GM18498 (cell line): Measurements from ENCODE around the gene RPAP2.
A peak's percentile ranks its signal among the peaks of the same experiment; 100 is the strongest.
"Not testable (repeated sequence)": the region's sequence is repeated elsewhere in the genome, so short reads cannot be mapped to it uniquely, and the experiment has no call there.

Experiments
- ATAC-seq: cut with Tn5 transposase; IDR thresholded peaks from one replicate; pipeline ENCODE4 v1.9.1; 2021; ENCODE audit warnings: mild to moderate bottlenecking, moderate library complexity; ENCODE audit not compliant: unreplicated experiment

The RPAP2 gene

GRCh38 chr1:92323473-92324453 lies 24.9 kb downstream of the RPAP2 start:
- ATAC-seq = no peak

GRCh38 chr1:92324784-92325183 lies 25.9 kb downstream of the RPAP2 start:
- ATAC-seq = no peak

- ATAC-seq = no peak
Measured at GRCh38 chr1:92326681-92327080, 27.8 kb downstream of the RPAP2 start.

GRCh38 chr1:92327794-92328193 lies 28.9 kb downstream of the RPAP2 start:
- ATAC-seq = no peak

GRCh38 chr1:92329347-92330129 lies 30.7 kb downstream of the RPAP2 start:
- ATAC-seq = no peak

GRCh38 chr1:92333668-92334067 lies 34.8 kb downstream of the RPAP2 start:
- no peak for ATAC-seq

GRCh38 chr1:92340154-92340553 lies 41.3 kb downstream of the RPAP2 start:
- no peak for ATAC-seq

GRCh38 chr1:92342401-92342800 lies 43.5 kb downstream of the RPAP2 start:
- no peak for ATAC-seq

GRCh38 chr1:92343061-92343460 lies 44.2 kb downstream of the RPAP2 start:
- ATAC-seq = no peak

GRCh38 chr1:92346866-92347640 lies 48.2 kb downstream of the RPAP2 start:
- ATAC-seq = no peak

GRCh38 chr1:92352856-92353255 lies 54.0 kb downstream of the RPAP2 start:
- ATAC-seq = no peak

GRCh38 chr1:92354259-92354658 lies 55.4 kb downstream of the RPAP2 start:
- no peak for ATAC-seq

GRCh38 chr1:92356956-92357355 lies 58.1 kb downstream of the RPAP2 start:
- ATAC-seq = no peak

- ATAC-seq = not testable (repeated sequence)
Measured at GRCh38 chr1:92359382-92359781, 60.5 kb downstream of the RPAP2 start.

GRCh38 chr1:92359986-92360385 lies 61.1 kb downstream of the RPAP2 start:
- ATAC-seq = no peak

GRCh38 chr1:92362970-92363369 lies 64.1 kb downstream of the RPAP2 start:
- ATAC-seq = no peak

- no peak for ATAC-seq
Measured at GRCh38 chr1:92363401-92363800, 64.5 kb downstream of the RPAP2 start.

GRCh38 chr1:92365378-92366039 lies 66.7 kb downstream of the RPAP2 start:
- no peak for ATAC-seq

GRCh38 chr1:92366040-92366395 lies 67.2 kb downstream of the RPAP2 start:
- ATAC-seq = no peak

- peak; percentile 72 for ATAC-seq
Measured at GRCh38 chr1:92367496-92367895, 68.6 kb downstream of the RPAP2 start.

- no peak for ATAC-seq
Measured at GRCh38 chr1:92372164-92372563, 73.3 kb downstream of the RPAP2 start.
